Activated T-cell treated with anti-CD3 and anti-CD28 coated beads, Interleukin-2, amount 50 U/mL, for 48 hours (primary cell): ENCODE data around the gene DYNLT2B.
"Not testable (repeated sequence)": the region's sequence is repeated elsewhere in the genome, so short reads cannot be mapped to it uniquely, and the experiment has no call there.

ENCODE experiments used
- DNase-seq, 2 experiments: peaks; one replicate each; pipeline ENCODE4 v3.0.0-alpha.2; 2020

Gene DYNLT2B

DNA sequence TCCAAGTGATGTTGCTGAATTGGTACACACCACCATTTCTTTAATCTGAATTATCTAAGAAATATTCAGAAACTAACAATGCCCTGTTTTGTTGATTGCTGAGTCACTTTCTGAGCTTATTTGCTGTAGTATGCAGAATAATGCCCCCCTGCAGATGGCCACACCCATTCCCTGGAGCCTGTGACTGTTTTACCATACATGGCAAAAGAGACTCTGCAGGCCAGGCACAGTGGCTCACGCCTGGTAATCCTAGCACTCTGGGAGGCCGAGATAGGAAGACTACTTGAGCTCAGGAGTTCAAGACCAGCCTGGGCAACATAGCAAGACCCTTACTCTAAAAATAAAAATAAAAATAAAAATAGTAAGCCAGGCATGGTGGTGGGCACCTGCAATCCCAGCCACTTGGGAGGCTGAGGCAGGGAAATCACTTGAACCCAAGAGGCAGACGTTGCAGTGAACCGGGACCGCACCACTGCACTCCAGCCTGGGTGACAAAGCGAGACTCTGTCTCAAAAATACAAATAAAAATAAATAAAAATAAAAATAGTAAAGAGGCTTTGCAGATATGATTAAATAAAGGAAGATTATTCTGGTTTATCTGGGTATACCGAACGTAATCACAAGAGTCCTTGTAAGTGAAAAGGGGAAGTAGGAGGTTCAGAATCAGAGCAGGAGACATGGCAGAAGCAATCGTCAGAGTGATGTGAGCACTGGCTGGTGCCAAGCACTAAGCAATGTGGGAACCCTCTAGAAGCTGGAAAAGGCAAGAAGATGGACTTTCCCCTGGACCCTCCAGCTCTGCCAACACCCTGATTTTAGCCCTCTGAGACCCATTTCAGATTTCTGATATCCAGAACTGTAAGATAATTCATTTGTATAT, 49.5 kb downstream of the DYNLT2B start:
- DNase-seq: no peak

DNA sequence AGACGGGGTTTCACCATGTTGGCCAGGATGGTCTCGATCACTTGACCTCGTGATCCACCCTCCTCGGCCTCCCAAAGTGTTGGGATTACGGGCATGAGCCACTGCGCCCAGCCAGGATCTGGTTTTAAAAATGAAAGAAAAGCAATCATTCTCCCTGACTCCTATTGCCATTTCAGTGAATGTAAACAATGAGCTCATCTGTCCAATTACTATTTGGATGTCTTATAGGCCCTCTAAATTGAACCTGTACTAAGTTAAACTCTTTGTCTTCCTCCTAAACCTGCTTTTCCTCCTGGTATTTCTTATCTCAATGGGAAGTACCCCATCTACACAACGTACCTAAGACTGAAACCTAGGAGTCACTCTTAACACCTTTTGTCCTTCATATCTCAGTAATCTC, 54.2 kb downstream of the DYNLT2B start:
- DNase-seq: no peak

DNA sequence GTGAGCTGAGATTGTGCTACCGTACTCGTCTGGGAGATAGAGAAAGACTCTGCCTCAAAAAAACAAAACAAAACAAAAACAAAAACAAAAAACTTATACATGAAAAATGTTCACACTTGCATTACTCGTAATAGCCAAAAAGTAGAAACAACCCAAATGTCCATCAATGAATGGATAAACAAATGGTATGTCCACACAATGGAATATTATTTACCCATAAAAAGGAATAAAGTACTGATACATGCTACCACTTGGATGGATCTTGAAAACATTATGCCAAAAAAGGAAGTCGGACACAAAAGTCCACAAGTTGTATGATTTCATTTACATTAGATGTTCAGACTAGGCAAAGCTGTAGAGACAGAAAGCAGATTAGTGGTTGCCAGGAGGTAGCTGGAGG, 57.3 kb downstream of the DYNLT2B start:
- no peak for DNase-seq

DNA sequence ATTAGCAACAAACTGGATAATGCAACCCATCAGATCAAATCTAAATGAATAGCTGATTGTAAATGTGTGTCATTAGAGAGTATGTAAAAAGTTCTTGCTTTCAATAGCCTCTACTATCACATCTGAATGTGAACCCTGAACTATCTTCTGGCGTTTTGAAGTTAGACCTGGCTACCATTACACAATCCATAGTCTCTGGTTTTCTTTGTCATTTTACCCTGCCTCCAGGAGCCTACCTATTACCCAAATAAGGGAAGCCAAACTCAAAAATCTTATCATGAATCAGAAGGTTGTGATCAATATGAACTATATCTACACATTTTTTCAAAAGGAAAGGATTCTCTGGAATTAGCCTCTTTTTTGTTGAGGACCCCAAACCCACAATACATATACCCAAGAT, 62.3 kb downstream of the DYNLT2B start:
- DNase-seq: no peak

DNA sequence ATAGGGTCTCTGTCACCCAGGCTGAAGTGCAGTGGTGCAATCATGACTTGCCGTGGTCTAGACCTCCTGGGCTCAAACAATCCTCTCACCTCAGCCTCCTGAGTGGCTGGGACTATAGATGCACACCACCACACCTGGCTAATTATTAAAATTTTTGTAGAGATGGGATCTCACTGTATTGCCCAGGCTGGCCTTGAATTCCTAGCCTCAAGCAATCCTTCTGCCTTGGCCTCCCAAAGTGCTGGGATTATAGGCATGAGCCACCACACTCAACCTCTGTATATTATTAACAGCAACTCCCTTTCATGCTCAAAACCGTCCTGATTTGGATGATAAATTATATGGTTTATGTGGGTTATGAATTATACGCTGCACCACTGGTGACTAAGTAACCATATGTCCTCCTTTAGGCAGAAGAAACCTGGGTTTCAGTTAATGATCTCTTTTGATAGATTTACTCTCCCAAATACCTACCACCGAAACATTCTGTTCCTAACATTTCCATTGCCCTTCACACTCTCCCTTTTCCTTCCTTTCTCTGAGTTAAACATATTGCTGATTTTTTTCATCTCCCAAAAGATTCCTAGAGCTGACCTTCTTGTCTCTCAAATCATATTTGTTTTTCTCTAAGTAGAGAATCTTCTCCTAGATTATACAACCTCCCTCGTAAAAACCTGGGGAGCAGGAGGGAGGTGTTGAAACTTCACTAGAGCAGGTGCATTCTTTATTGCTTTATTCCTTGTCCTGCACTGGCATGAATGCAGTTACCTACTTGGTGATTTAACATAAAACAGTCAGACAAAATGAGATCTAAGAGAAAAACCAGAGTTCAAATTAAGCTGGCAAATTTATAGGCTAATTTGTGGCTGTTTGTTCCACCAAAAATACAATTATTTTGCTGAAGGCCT, 63.4 kb downstream of the DYNLT2B start:
- DNase-seq: no peak

DNA sequence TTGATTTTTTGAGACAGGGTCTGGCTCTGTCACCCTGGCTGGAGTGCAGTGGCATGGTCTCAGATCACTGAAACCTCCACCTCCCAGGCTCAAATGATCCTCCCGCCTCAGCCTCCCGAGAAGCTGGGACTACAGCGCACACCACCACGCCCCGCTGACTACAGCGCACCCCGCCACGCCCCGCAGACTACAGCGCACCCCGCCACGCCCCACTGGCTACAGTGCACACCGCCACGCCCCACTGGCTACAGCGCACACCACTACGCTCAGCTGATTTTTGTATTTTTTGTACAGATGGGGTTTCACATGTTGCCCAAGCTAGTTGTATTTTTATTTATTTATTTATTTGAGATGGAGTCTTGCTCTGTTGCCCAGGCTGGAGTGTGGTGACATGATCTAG, 66.1 kb downstream of the DYNLT2B start:
- no peak for DNase-seq

DNA sequence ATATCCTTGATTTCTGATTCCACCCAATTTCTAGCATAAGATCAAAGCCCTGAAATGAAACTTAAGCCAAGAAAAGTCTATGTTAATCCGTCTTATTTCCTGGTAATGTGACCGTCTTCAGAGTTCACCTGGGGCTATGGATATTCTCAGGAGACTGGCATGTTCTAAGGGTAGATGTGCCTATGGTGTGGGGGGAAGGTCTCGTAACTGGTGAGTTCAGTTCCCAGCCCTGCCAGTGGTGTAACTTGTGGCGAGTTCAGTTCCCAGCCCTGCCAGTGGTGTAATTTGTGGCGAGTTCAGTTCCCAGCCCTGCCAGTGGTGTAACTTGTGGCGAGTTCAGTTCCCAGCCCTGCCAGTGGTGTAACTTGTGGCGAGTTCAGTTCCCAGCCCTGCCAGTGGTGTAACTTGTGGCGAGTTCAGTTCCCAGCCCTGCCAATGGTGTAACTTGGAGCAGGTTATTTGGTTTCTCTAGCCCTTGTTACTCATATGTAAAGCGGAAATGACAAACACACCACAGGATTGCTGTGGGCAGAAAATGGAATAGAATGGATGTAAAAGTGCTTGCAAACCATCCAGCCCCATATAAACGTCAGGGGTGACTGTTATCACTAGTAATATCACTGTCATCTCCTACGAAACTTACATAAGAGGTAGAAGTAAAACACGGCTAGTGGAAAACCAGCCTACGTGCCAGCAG, 71.3 kb downstream of the DYNLT2B start:
- peak; percentile 29 to 32 for DNase-seq

DNA sequence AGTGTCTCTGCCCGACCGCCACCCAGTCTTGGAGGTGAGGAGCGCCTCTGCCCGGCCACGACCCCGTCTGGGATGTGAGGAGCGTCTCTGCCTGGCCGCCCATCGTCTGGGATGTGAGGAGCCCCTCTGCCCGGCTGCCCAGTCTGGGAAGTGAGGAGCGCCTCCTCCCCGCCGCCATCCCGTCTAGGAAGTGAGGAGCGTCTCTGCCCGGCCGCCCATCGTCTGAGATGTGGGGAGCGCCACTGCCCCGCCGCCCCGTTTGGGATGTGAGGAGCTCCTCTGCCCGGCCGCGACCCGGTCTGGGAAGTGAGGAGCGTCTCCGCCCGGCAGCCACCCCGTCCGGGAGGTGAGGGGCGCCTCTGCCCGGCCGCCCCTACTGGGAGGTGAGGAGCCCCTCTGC, 73.9 kb downstream of the DYNLT2B start:
- DNase-seq: not testable (repeated sequence)

DNA sequence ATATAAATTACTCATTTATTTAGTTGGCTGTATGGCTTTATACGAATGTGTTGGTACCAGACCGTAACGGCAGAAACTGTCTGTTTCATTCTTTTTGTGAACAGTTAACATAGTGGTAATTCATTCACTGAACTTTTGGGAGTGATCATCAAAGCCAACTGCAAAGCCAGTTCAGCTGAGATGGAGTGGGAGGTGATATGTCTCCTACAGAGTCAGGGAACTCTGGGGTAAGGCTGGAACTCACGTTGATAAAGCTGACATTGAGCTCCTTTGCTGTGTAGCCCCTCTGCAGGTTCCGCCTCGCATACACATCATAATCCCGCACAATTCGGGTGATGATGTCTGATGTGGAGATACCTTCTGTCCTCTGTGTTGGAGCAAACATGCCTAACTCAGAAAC, 76.3 kb downstream of the DYNLT2B start:
- DNase-seq: no peak
